ENCODE data around the gene HRH1.
"Not testable (repeated sequence)": the region's sequence is repeated elsewhere in the genome, so short reads cannot be mapped to it uniquely, and the experiment has no call there.

HRH1 gene

DNA sequence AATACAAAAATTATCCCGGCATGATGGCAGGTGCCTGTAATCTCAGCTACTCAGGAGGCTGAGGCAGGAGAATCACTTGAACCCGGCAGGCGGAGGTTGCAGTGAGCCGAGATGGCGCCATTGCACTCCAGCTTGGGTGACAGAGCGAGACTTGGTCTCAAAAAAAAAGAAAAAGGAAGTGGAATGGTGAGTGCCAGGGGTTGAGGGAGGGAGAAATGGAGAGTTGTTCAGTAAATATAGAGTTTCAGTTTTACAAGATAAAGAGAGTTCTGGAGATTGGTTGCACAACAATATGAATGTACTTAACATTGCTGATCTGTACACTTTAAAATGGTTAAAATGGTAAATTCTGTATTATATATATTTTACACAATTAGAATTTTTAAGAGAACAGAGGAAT, 63.1 kb downstream of the HRH1 start:
- H3K4me3 ChIP-seq (ENCODE audit: insufficient read depth, low read depth, low read length, poor library complexity, severe bottlenecking); H3K4me1 ChIP-seq (ENCODE audit: control insufficient read depth, insufficient read depth, low read length, poor library complexity, severe bottlenecking); H3K9me3 ChIP-seq (ENCODE audit: control insufficient read depth, low read length); H3K27me3 ChIP-seq (replicated peaks; ENCODE audit: control insufficient read depth, insufficient read depth, low read length, poor library complexity, severe bottlenecking); H3K36me3 ChIP-seq (ENCODE audit: control insufficient read depth, insufficient read depth, low read length); DNase-seq; H3K27ac ChIP-seq (ENCODE audit: insufficient read depth, low read length, poor library complexity, severe bottlenecking): not testable (repeated sequence)

DNA sequence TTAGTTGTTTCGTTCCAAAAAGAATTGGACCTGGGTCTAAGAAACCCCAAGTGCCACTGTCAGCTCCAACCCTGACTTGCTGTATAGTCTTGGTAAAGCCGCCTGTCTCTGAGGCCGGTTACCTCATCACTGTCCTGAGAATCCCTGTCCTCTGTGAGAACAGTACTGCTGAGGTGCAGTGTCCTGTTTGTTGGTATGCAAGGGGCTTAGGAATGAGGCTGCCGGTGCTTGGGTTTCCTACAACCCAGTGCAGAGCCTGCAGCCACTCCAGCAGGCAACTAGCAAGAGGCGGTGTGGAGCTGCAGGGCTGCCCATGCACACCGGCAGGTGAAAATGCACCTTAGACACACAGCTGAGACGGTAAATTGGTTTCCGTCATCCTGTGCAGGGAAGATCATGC, 65.9 kb downstream of the HRH1 start:
- H3K4me1 ChIP-seq (ENCODE audit: control insufficient read depth, insufficient read depth, low read length, poor library complexity, severe bottlenecking) = no peaks in the 10 kb centered on the region
- H3K27me3 ChIP-seq (replicated peaks; ENCODE audit: control insufficient read depth, insufficient read depth, low read length, poor library complexity, severe bottlenecking) = no peaks in the 10 kb centered on the region
- no peaks in the 10 kb centered on the region for H3K36me3 ChIP-seq (ENCODE audit: control insufficient read depth, insufficient read depth, low read length)
- no peak overlapping the region for H3K4me3 ChIP-seq (ENCODE audit: insufficient read depth, low read depth, low read length, poor library complexity, severe bottlenecking)
- H3K9me3 ChIP-seq (ENCODE audit: control insufficient read depth, low read length) = no peaks in the 10 kb centered on the region
- H3K27ac ChIP-seq (ENCODE audit: insufficient read depth, low read length, poor library complexity, severe bottlenecking) = no peak overlapping the region
- no peak for DNase-seq

DNA sequence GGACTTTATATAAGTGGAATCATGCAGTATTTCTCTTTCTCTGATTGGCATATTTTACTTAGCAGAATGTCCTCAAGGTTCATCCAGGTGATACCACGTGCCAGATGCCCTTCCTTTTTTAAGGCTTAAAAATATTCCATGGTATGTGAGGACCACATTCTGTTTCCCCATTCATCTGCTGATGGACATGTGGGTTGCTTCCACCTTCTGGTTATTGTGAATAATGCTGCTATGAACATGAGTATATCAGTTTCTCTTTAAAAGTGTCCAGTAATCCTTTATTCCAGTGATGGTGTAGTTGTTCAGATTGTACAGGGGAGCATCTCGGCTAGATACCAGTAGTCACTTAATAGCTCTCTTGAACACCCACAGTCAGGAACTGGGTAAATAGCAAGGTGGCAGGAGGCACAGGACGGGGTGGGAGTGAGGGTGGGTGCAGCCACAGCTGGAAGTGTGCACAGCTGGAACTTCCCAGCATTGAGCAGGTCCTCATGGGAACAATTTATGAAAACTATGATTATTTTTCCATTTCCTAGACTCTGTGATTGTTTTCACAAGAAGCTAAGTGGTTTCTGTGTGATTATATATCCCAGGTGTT, 67.6 kb downstream of the HRH1 start:
- Histone ChIP-seq H3K27ac (ENCODE audit: insufficient read depth, low read length, poor library complexity, severe bottlenecking) (no peak overlapping the region), H3K4me1 (ENCODE audit: control insufficient read depth, insufficient read depth, low read length, poor library complexity, severe bottlenecking) (no peaks in the 10 kb centered on the region), H3K9me3 (ENCODE audit: control insufficient read depth, low read length) (no peaks in the 10 kb centered on the region), H3K27me3 (replicated peaks; ENCODE audit: control insufficient read depth, insufficient read depth, low read length, poor library complexity, severe bottlenecking) (no peaks in the 10 kb centered on the region), H3K36me3 (ENCODE audit: control insufficient read depth, insufficient read depth, low read length) (no peaks in the 10 kb centered on the region), H3K4me3 (ENCODE audit: insufficient read depth, low read depth, low read length, poor library complexity, severe bottlenecking) (no peak overlapping the region)
- no peak for DNase-seq

DNA sequence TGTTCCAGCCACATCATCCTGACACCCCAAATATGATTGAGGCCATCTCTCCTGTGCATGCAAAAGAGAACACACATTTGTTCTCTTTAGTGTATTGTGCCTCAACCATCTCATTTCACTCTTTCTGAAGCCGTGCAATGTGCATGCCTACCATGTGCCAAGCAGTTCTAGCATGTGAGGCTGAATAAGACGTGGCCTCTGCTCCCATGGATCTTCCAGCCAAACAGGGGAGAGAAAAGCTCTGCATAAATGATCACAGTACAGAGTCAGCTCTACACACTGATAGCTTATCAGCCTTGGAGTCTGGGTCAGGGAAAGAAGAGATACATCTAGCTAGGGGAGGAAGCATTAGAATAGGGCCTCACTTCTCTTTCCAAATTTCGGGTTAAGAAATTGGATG, 69.7 kb downstream of the HRH1 start:
- Histone ChIP-seq H3K9me3 (ENCODE audit: control insufficient read depth, low read length) (no peaks in the 10 kb centered on the region), H3K36me3 (ENCODE audit: control insufficient read depth, insufficient read depth, low read length) (no peaks in the 10 kb centered on the region), H3K27ac (ENCODE audit: insufficient read depth, low read length, poor library complexity, severe bottlenecking) (no peak overlapping the region), H3K27me3 (replicated peaks; ENCODE audit: control insufficient read depth, insufficient read depth, low read length, poor library complexity, severe bottlenecking) (no peaks in the 10 kb centered on the region), H3K4me1 (ENCODE audit: control insufficient read depth, insufficient read depth, low read length, poor library complexity, severe bottlenecking) (no peaks in the 10 kb centered on the region), H3K4me3 (ENCODE audit: insufficient read depth, low read depth, low read length, poor library complexity, severe bottlenecking) (no peak overlapping the region)
- DNase-seq = no peak

DNA sequence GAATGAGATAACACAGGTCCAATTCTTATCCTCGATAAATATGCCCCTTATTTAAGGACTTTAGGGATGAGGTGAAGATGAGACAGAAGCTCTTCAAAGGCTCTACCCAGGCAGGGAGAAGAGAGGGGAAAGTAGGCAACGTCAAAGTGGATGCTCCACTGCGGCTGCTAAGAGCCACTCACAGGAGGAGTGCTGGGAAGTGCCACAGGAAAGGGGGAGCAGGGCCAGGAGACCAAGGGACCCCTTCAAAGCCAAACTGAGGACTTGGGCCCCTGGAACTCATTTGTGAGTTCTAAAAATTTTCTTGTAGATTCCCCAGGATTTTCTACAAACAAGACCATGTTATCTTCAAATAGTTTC, 70.6 kb downstream of the HRH1 start:
- Histone ChIP-seq H3K9me3 (ENCODE audit: control insufficient read depth, low read length) (no peaks in the 10 kb centered on the region), H3K4me3 (ENCODE audit: insufficient read depth, low read depth, low read length, poor library complexity, severe bottlenecking) (no peak overlapping the region), H3K27me3 (replicated peaks; ENCODE audit: control insufficient read depth, insufficient read depth, low read length, poor library complexity, severe bottlenecking) (no peaks in the 10 kb centered on the region), H3K27ac (ENCODE audit: insufficient read depth, low read length, poor library complexity, severe bottlenecking) (no peak overlapping the region), H3K4me1 (ENCODE audit: control insufficient read depth, insufficient read depth, low read length, poor library complexity, severe bottlenecking) (no peaks in the 10 kb centered on the region), H3K36me3 (ENCODE audit: control insufficient read depth, insufficient read depth, low read length) (no peaks in the 10 kb centered on the region)
- DNase-seq = no peak

DNA sequence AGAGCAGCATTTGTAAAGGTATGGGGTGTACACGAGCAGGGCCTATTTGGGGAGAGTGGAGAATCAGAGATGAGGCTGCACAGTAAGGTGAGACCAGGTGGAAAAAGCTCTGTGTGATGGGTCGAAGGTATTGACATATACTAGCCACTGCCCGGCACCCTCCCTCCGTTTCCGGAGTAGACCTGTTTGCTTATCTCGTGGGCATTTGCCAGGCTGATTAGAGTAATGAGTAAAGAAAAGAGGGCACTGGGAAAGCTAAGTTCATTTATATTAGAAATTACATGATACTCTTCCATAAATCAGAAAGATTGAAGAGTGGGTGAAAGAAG, 71.7 kb downstream of the HRH1 start:
- no peaks in the 10 kb centered on the region for H3K4me1 ChIP-seq (ENCODE audit: control insufficient read depth, insufficient read depth, low read length, poor library complexity, severe bottlenecking)
- no peaks in the 10 kb centered on the region for H3K27me3 ChIP-seq (replicated peaks; ENCODE audit: control insufficient read depth, insufficient read depth, low read length, poor library complexity, severe bottlenecking)
- no peak overlapping the region for H3K27ac ChIP-seq (ENCODE audit: insufficient read depth, low read length, poor library complexity, severe bottlenecking)
- DNase-seq = no peak
- no peaks in the 10 kb centered on the region for H3K9me3 ChIP-seq (ENCODE audit: control insufficient read depth, low read length)
- no peak overlapping the region for H3K4me3 ChIP-seq (ENCODE audit: insufficient read depth, low read depth, low read length, poor library complexity, severe bottlenecking)
- H3K36me3 ChIP-seq (ENCODE audit: control insufficient read depth, insufficient read depth, low read length) = no peaks in the 10 kb centered on the region

DNA sequence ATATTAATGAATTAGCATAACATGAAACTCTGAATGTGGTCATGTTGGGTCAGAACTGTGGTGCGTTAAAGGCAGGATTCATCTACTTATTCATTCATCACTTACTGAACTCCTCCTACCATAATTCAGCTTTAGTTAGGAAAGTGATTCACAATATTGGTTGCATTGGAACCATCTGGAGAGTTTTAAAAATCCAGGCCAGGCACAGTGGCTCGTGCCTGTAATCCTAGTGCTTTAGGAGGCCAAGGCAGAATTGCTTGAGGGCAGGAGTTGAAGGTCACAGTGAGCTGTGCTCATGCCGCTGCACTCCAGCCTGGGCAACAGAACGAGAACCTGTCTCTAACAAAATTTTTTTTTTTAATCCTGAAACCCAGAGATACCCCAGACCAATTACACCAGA, 73.7 kb downstream of the HRH1 start:
- no peaks in the 10 kb centered on the region for H3K27me3 ChIP-seq (replicated peaks; ENCODE audit: control insufficient read depth, insufficient read depth, low read length, poor library complexity, severe bottlenecking)
- no peak for DNase-seq
- H3K4me1 ChIP-seq (ENCODE audit: control insufficient read depth, insufficient read depth, low read length, poor library complexity, severe bottlenecking) = no peaks in the 10 kb centered on the region
- H3K9me3 ChIP-seq (ENCODE audit: control insufficient read depth, low read length) = no peaks in the 10 kb centered on the region
- H3K36me3 ChIP-seq (ENCODE audit: control insufficient read depth, insufficient read depth, low read length) = no peaks in the 10 kb centered on the region
- no peak overlapping the region for H3K4me3 ChIP-seq (ENCODE audit: insufficient read depth, low read depth, low read length, poor library complexity, severe bottlenecking)
- H3K27ac ChIP-seq (ENCODE audit: insufficient read depth, low read length, poor library complexity, severe bottlenecking) = no peak overlapping the region

DNA sequence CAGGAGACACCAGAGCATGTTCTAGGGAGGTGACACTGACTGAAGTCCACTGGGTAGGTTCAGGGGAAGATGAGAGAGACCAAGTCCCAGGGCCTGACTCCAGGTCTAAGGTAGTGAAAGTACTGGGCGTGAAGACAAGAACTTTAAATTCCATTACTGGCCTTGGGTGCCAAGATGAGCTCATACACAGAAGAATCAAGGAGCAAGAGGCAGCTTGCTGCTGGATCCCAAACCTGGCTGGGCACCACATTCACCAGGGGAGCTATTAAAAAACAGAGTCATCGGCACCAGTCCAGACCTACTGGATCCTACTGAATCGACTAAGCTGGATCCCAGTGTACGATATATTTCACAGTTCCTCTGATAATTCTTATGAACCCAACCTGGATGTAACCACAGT, 75.8 kb downstream of the HRH1 start:
- no peak overlapping the region for H3K4me3 ChIP-seq (ENCODE audit: insufficient read depth, low read depth, low read length, poor library complexity, severe bottlenecking)
- DNase-seq = no peak
- no peaks in the 10 kb centered on the region for H3K9me3 ChIP-seq (ENCODE audit: control insufficient read depth, low read length)
- no peaks in the 10 kb centered on the region for H3K4me1 ChIP-seq (ENCODE audit: control insufficient read depth, insufficient read depth, low read length, poor library complexity, severe bottlenecking)
- H3K36me3 ChIP-seq (ENCODE audit: control insufficient read depth, insufficient read depth, low read length) = no peaks in the 10 kb centered on the region
- H3K27ac ChIP-seq (ENCODE audit: insufficient read depth, low read length, poor library complexity, severe bottlenecking) = no peak overlapping the region
- no peaks in the 10 kb centered on the region for H3K27me3 ChIP-seq (replicated peaks; ENCODE audit: control insufficient read depth, insufficient read depth, low read length, poor library complexity, severe bottlenecking)

DNA sequence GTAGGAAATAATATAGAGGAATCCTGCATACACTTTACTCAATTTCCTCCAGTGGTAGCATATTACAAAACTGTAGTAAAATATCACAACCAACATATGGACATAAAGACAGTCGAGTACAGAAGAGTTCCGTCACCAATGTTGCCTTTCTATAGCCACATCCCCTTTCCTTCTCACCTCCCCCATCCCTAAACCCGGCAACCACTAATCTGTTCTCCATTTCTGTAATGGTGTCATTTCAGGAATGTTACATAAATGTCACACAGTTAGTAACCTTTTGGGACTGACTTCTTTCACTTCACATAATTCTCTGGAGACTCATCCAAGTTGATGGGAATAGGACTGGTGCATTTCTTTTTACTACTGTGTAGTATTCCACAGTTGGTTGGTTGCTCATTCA, 76.5 kb downstream of the HRH1 start:
- DNase-seq = no peak
- H3K27me3 ChIP-seq (replicated peaks; ENCODE audit: control insufficient read depth, insufficient read depth, low read length, poor library complexity, severe bottlenecking) = no peaks in the 10 kb centered on the region
- H3K27ac ChIP-seq (ENCODE audit: insufficient read depth, low read length, poor library complexity, severe bottlenecking) = no peak overlapping the region
- H3K4me3 ChIP-seq (ENCODE audit: insufficient read depth, low read depth, low read length, poor library complexity, severe bottlenecking) = no peak overlapping the region
- H3K36me3 ChIP-seq (ENCODE audit: control insufficient read depth, insufficient read depth, low read length) = no peaks in the 10 kb centered on the region
- no peaks in the 10 kb centered on the region for H3K9me3 ChIP-seq (ENCODE audit: control insufficient read depth, low read length)
- no peaks in the 10 kb centered on the region for H3K4me1 ChIP-seq (ENCODE audit: control insufficient read depth, insufficient read depth, low read length, poor library complexity, severe bottlenecking)

DNA sequence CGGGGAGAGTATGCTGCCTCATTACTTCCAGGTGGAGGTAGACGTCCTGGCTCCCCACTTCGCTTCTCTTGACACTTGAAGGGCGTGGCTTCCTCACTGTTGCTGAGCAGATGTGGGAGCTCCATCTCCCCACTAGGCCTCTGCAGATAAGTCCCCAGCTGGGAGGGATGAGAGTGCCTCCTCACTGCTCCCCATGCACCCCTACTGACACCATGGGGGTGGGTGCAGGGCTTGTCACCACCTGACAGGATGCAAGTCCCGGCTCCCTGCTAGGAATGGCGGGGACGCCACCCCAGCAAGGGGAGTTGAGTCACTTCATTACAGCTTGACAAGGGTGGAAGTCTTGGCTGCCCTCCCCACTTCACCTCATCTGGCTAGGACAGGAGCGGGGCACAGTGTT, 81.1 kb downstream of the HRH1 start:
- H3K36me3 ChIP-seq (ENCODE audit: control insufficient read depth, insufficient read depth, low read length) = no peaks in the 10 kb centered on the region
- H3K4me3 ChIP-seq (ENCODE audit: insufficient read depth, low read depth, low read length, poor library complexity, severe bottlenecking) = no peak overlapping the region
- no peak for DNase-seq
- no peak overlapping the region for H3K27ac ChIP-seq (ENCODE audit: insufficient read depth, low read length, poor library complexity, severe bottlenecking)
- no peaks in the 10 kb centered on the region for H3K9me3 ChIP-seq (ENCODE audit: control insufficient read depth, low read length)
- H3K27me3 ChIP-seq (replicated peaks; ENCODE audit: control insufficient read depth, insufficient read depth, low read length, poor library complexity, severe bottlenecking) = no peaks in the 10 kb centered on the region
- no peaks in the 10 kb centered on the region for H3K4me1 ChIP-seq (ENCODE audit: control insufficient read depth, insufficient read depth, low read length, poor library complexity, severe bottlenecking)
